HepG2 (cell line): Measurements from ENCODE around the gene TRMT2A. TPM values are rescaled to one million over a fixed set of nuclear protein-coding genes. Genes with fewer than 3 reads are reported as not detected.

ENCODE experiments used
- ATAC-seq: fragments of 200-7000 bp; cut with Tn5 transposase; 3 replicates; pipeline ENCODE4 v1.9.1; 2020; ENCODE audit warnings: mild to moderate bottlenecking, moderate library complexity
- BruUV-seq: library from RNA; stranded (reverse); fragments of 400-500 nt; replicated peaks from 2 replicates; lab custom pipeline; 2021; lab: Mats Ljungman, UMichigan
- CTCF ChIA-PET: fragments of 300-600 bp; formaldehyde crosslinking; extraction: SDS; loops from one replicate; lab custom pipeline; 2021; ENCODE audit warnings: low total read pairs, inconsistent platforms, low intra/inter-chr PET ratio; lab: Yijun Ruan, JAX
- POLR2A ChIA-PET: fragments of 350-600 bp; sonication (Branson Sonifier 250); formaldehyde crosslinking; loops from one replicate; lab custom pipeline; 2020; ENCODE audit warnings: antibody characterized with exemption, inconsistent platforms; lab: Yijun Ruan, JAX
- DNase-seq: peaks from one replicate; pipeline ENCODE4 v3.0.0-alpha.2; 2015; ENCODE audit warnings: low spot score
- FAIRE-seq: peaks from 3 replicates; lab custom pipeline; 2011; peaks lifted over from hg19 to GRCh38; lab: Jason Lieb, UNC
- H2AFZ ChIP-seq: one replicate; pipeline ENCODE4 v1.6.1; 2011; ENCODE audit warnings: low read length, inconsistent platforms
- H3K27ac ChIP-seq: fragments of 300-600 bp; 3 replicates; pipeline ENCODE4 v1.8.0; 2011; ENCODE audit warnings: mixed run types, mild to moderate bottlenecking, mixed read lengths, low read length, inconsistent platforms; ENCODE audit not compliant: insufficient read depth; ENCODE audit errors: extremely low read length
- H3K27me3 ChIP-seq, 2 experiments: fragments of 200-600 bp in 1 of 2; 2 replicates in 1 of 2; 3 replicates in 1 of 2; pipeline versions ENCODE4 v1.6.0 to v1.8.0; 2011; ENCODE audit warnings: low read length in 2 of 2, mild to moderate bottlenecking in 2 of 2, moderate library complexity in 2 of 2, inconsistent platforms in 1 of 2; ENCODE audit not compliant: insufficient read depth in 2 of 2, control insufficient read depth in 1 of 2
- H3K36me3 ChIP-seq, 2 experiments: fragments of 200-600 bp in 1 of 2; replicated peaks in 1 of 2; 2 replicates in 1 of 2; 3 replicates in 1 of 2; pipeline versions ENCODE4 v1.5.1 to v1.8.0; 2011; ENCODE audit warnings: low read length in 2 of 2, inconsistent platforms in 1 of 2; ENCODE audit not compliant: insufficient read depth in 2 of 2, control insufficient read depth in 1 of 2
- H3K4me1 ChIP-seq: 2 replicates; pipeline ENCODE4 v1.5.1; 2012; ENCODE audit warnings: low read length, inconsistent platforms; ENCODE audit not compliant: insufficient read depth
- H3K4me2 ChIP-seq: 2 replicates; pipeline ENCODE4 v1.6.0; 2011; ENCODE audit warnings: low read depth, low read length, inconsistent platforms
- H3K4me3 ChIP-seq, 3 experiments: fragments of 200-600 bp in 1 of 3; sonication (generic), shearing (Covaris generic) in 1 of 3; replicated peaks in 1 of 3; 2 replicates each; pipeline ENCODE4 v1.5.1; 2011 to 2016; ENCODE audit warnings: low read length in 3 of 3, inconsistent platforms in 2 of 3, low read depth in 2 of 3, mild to moderate bottlenecking in 2 of 3, control low read depth in 1 of 3, mixed read lengths in 1 of 3; ENCODE audit not compliant: insufficient read depth in 1 of 3
- H3K79me2 ChIP-seq: one replicate; pipeline ENCODE4 v1.6.1; 2011; ENCODE audit warnings: low read length, inconsistent platforms; ENCODE audit not compliant: insufficient read depth
- H3K9ac ChIP-seq: 2 replicates; pipeline ENCODE4 v1.6.0; 2011; ENCODE audit warnings: mild to moderate bottlenecking, low read depth, low read length, inconsistent platforms; ENCODE audit not compliant: insufficient read depth
- H3K9me3 ChIP-seq: 2 replicates; pipeline ENCODE4 v1.5.1; 2012; ENCODE audit warnings: mild to moderate bottlenecking, low read length
- H4K20me1 ChIP-seq: 2 replicates; pipeline ENCODE4 v1.6.0; 2011; ENCODE audit warnings: inconsistent platforms, mild to moderate bottlenecking, low read length, moderate library complexity; ENCODE audit not compliant: insufficient read depth
- BATF2 ChIP-seq: sonication (generic); formaldehyde crosslinking; IDR thresholded peaks from 2 replicates; pipeline ENCODE4 v1.8.0; 2022; ENCODE audit warnings: mild to moderate bottlenecking, missing genetic modification reagents, moderate library complexity
- HDAC1 ChIP-seq: sonication (generic); formaldehyde crosslinking; IDR thresholded peaks from 2 replicates; pipeline ENCODE4 v1.5.1; 2020; ENCODE audit warnings: mild to moderate bottlenecking, missing genetic modification reagents
- HIVEP1 ChIP-seq: sonication (generic); formaldehyde crosslinking; IDR thresholded peaks from 2 replicates; pipeline ENCODE4 v1.4.0; 2020; ENCODE audit warnings: mild to moderate bottlenecking, missing genetic modification reagents
- HNRNPL ChIP-seq: fragments of 200-400 bp; formaldehyde crosslinking; IDR thresholded peaks from 2 replicates; pipeline ENCODE4 v1.6.1; 2017; ENCODE audit warnings: mild to moderate bottlenecking, low read depth, low read length
- KLF9 ChIP-seq: IDR thresholded peaks from 2 replicates; pipeline ENCODE4 v1.6.1; 2016; ENCODE audit warnings: low read depth
- MAX ChIP-seq: IDR thresholded peaks from 2 replicates; pipeline ENCODE4 v1.6.1; 2012; ENCODE audit warnings: inconsistent platforms
- MEF2D ChIP-seq: sonication (generic); formaldehyde crosslinking; IDR thresholded peaks from 2 replicates; pipeline ENCODE4 v1.5.1; 2020; ENCODE audit warnings: mild to moderate bottlenecking, missing genetic modification reagents
- MXD4 ChIP-seq: IDR thresholded peaks from 2 replicates; pipeline ENCODE4 v1.6.1; 2016; ENCODE audit warnings: mild to moderate bottlenecking, missing biosample characterization, missing genetic modification reagents
- NFYC ChIP-seq: IDR thresholded peaks from 2 replicates; pipeline ENCODE4 v1.6.1; 2016; ENCODE audit warnings: missing genetic modification reagents, missing compliant biosample characterization
- POGZ ChIP-seq: sonication (generic); formaldehyde crosslinking; IDR thresholded peaks from 2 replicates; pipeline ENCODE4 v1.4.0; 2020; ENCODE audit warnings: mild to moderate bottlenecking, missing genetic modification reagents
- RXRB ChIP-seq: IDR thresholded peaks from 2 replicates; pipeline ENCODE4 v1.6.1; 2016; ENCODE audit warnings: borderline replicate concordance, missing genetic modification reagents, missing compliant biosample characterization
- SIX1 ChIP-seq: sonication (generic); formaldehyde crosslinking; IDR thresholded peaks from 2 replicates; pipeline ENCODE4 v1.4.0; 2020; ENCODE audit warnings: missing genetic modification reagents, borderline replicate concordance
- SOX6 ChIP-seq, 2 experiments: fragments of 450-650 bp in 1 of 2; sonication (generic) in 1 of 2; formaldehyde crosslinking in 1 of 2; IDR thresholded peaks; 2 replicates each; pipeline versions ENCODE4 v1.4.0 to v1.6.1; 2017 to 2020; ENCODE audit warnings: antibody characterized with exemption in 1 of 2, mild to moderate bottlenecking in 1 of 2, missing genetic modification reagents in 1 of 2
- SP4 ChIP-seq: sonication (generic); formaldehyde crosslinking; IDR thresholded peaks from 2 replicates; pipeline ENCODE4 v1.8.1; 2023; ENCODE audit warnings: mild to moderate bottlenecking, missing genetic modification reagents
- TRAFD1 ChIP-seq: sonication (generic); formaldehyde crosslinking; IDR thresholded peaks from 2 replicates; pipeline ENCODE4 v1.5.1; 2020; ENCODE audit warnings: missing genetic modification reagents, mild to moderate bottlenecking, borderline replicate concordance
- ZNF451 ChIP-seq: sonication (generic); formaldehyde crosslinking; IDR thresholded peaks from 2 replicates; pipeline ENCODE4 v1.5.0; 2020; ENCODE audit warnings: mild to moderate bottlenecking, missing genetic modification reagents
- ZNF614 ChIP-seq: IDR thresholded peaks from 2 replicates; pipeline ENCODE4 v1.6.1; 2018; ENCODE audit warnings: missing biosample characterization, missing genetic modification reagents, inconsistent platforms, borderline replicate concordance
- ZNF629 ChIP-seq: sonication (generic); formaldehyde crosslinking; conservative IDR thresholded peaks from 2 replicates; pipeline ENCODE4 v1.5.0; 2020; ENCODE audit warnings: missing genetic modification reagents
- ZNF639 ChIP-seq: conservative IDR thresholded peaks from 2 replicates; pipeline ENCODE4 v1.6.1; 2018; ENCODE audit warnings: missing genetic modification reagents
- ZNF768 ChIP-seq: sonication (generic); formaldehyde crosslinking; IDR thresholded peaks from 2 replicates; pipeline ENCODE4 v1.4.0; 2020; ENCODE audit warnings: missing genetic modification reagents
- WGBS: methylation state at CpG from one replicate; pipeline ENCODE4 v1.1.6; 2017; ENCODE audit warnings: low lambda C conversion rate; 5-methylcytosine and 5-hydroxymethylcytosine counted together
- in situ Hi-C: cut with HindIII; loops from 2 replicates; pipeline ENCODE4 v1.10.0; 2017; ENCODE audit warnings: low pct_unique_long_range_greater_than_20kb; ENCODE audit not compliant: extremely low pct_ligation_motif_present
- intact Hi-C: fragments of 100-400 bp; cut with micrococcal nuclease; formaldehyde crosslinking; loops from one replicate; pipeline ENCODE4 v1.10.0; 2022; ENCODE audit not compliant: unreplicated experiment
- polyA plus RNA-seq, 8 experiments: library from polyadenylated mRNA; depleted of rRNA in 3 of 8; stranded (reverse) in 7 of 8; unstranded in 1 of 8; fragments of >200 nt; fragmentation: Illumina TruSeq in 4 of 8; extraction: Trizol in 4 of 8; gene quantifications; 2 replicates each; pipeline versions ENCODE4 v1.2.1 to v1.2.3, GENCODE V29; 2011 to 2016; ENCODE audit warnings: low read depth in 4 of 8, missing spikeins in 1 of 8, mixed read lengths in 1 of 8; ENCODE audit not compliant: insufficient read depth in 1 of 8
- total RNA-seq, 5 experiments: library from RNA; depleted of rRNA; stranded (reverse); fragments of >200 nt; fragmentation: Illumina TruSeq; extraction: Trizol; gene quantifications; 2 replicates each; pipeline ENCODE4 v1.2.3, GENCODE V29; 2016; ENCODE audit warnings: low read depth in 1 of 5

Gene TRMT2A
- total and polyA plus RNA-seq, 2 of the 13 experiments (the other 11 are each of a cell fraction or from before 2014, with no cell fraction given) = 24.0 to 30.3 TPM

- peak overlapping the region in 1 of 3 experiments; percentile 44; a peak in 2 of 6 replicates for H3K4me3 ChIP-seq
- no peak overlapping the region for H2AFZ ChIP-seq
- no peaks in the 10 kb centered on the region; a peak in 1 of 5 replicates for H3K27me3 ChIP-seq
- H3K4me2 ChIP-seq = peak overlapping the region; percentile 65
- in situ Hi-C loops = no loop called here
- ChIA-PET POLR2A (no interaction called here), CTCF (no interaction called here)
- FAIRE-seq (peak; percentile 8), ATAC-seq (peak; percentile 67), DNase-seq (peak; percentile 50)
- WGBS = 41% methylated on average over 19 of the region's 23 CpGs
- peak overlapping the region; percentile 61 for H3K27ac ChIP-seq
- H3K79me2 ChIP-seq = peaks cover 64% of the 10 kb centered on the region
- H3K4me1 ChIP-seq = peaks cover 47% of the 10 kb centered on the region
- H4K20me1 ChIP-seq = peaks cover 15% of the 10 kb centered on the region; the same call in 1 of the 2 replicates
- peaks cover 40 to 51% of the 10 kb centered on the region in 2 experiments for H3K36me3 ChIP-seq
- intact Hi-C loops = loop anchor here (5.0 kb wide), 1 partner anchor 33 kb away; the partner anchor contains the start of genes RANBP1 and TRMT2A
- H3K9ac ChIP-seq = peak overlapping the region; percentile 57; the same call in 1 of the 2 replicates
- H3K9me3 ChIP-seq = no peaks in the 10 kb centered on the region
- BruUV-seq = no TSS peak
- TF ChIP-seq KLF9 (CRISPR knock-in tag) = no peak
- TF ChIP-seq SIX1 (CRISPR knock-in tag) = no peak
- peak; percentile 49; the same call in 1 of the 2 replicates for TF ChIP-seq HDAC1 (CRISPR knock-in tag)
- TF ChIP-seq MXD4 (CRISPR knock-in tag) = 0 out of 2 replicates have a peak, but pooled peaks have one; percentile 13
- TF ChIP-seq ZNF629 (CRISPR knock-in tag) = no peak
- TF ChIP-seq ZNF639 (CRISPR knock-in tag) = no peak
- peak; percentile 62; the same call in 1 of the 2 replicates for TF ChIP-seq HIVEP1 (CRISPR knock-in tag)
- no peak for TF ChIP-seq TRAFD1 (CRISPR knock-in tag)
- TF ChIP-seq RXRB (CRISPR knock-in tag) = peak; percentile 31; the same call in 1 of the 2 replicates
- 0 out of 2 replicates have a peak, but pooled peaks have one; percentile 56 for TF ChIP-seq ZNF451 (CRISPR knock-in tag)
- TF ChIP-seq BATF2 (CRISPR knock-in tag) = no peak
- TF ChIP-seq MEF2D (CRISPR knock-in tag) = no peak
- TF ChIP-seq SP4 (CRISPR knock-in tag) = peak; percentile 41; the same call in 1 of the 2 replicates
- TF ChIP-seq ZNF614 (CRISPR knock-in tag) = no peak
- TF ChIP-seq ZNF768 (CRISPR knock-in tag) = peak; percentile 31; the same call in 1 of the 2 replicates
- no peak for TF ChIP-seq NFYC (CRISPR knock-in tag)
- TF ChIP-seq POGZ (CRISPR knock-in tag) = 0 out of 2 replicates have a peak, but pooled peaks have one; percentile 37
- no peak for TF ChIP-seq SOX6 (IDR thresholded peaks at IDR 0.05)
- TF ChIP-seq SOX6 (CRISPR knock-in tag; IDR thresholded peaks at IDR 0.05) = peak; percentile 31; the same call in 1 of the 2 replicates
- peak; percentile 92 for TF ChIP-seq MAX
- TF ChIP-seq HNRNPL = 0 out of 2 replicates have a peak, but pooled peaks have one; percentile 14
Observed at GRCh38 chr22:20084547-20085413, 32.2 kb downstream of the TRMT2A start.
